SK-N-MC (cell line): ENCODE data around the gene MAN2A2.

Experiments used
- DNase-seq: peaks from one replicate; pipeline ENCODE4 v3.0.0-alpha.2; 2011; ENCODE audit warnings: low read depth, low spot score
- H3K27ac ChIP-seq: fragments of 200-600 bp; sonication (generic); 2 replicates; pipeline ENCODE4 v1.5.1; 2016; ENCODE audit warnings: mixed run types
- H3K36me3 ChIP-seq: fragments of 200-600 bp; sonication (generic); 2 replicates; pipeline ENCODE4 v1.6.1; 2017; ENCODE audit warnings: antibody characterized with exemption, low read length, mixed read lengths; ENCODE audit not compliant: insufficient read depth
- H3K4me3 ChIP-seq: fragments of 200-600 bp; sonication (generic); 2 replicates; pipeline ENCODE4 v1.5.1; 2016
- H3K9ac ChIP-seq: fragments of 200-600 bp; sonication (generic); 2 replicates; pipeline ENCODE4 v1.8.0; 2017; ENCODE audit warnings: mixed run types, mixed read lengths; ENCODE audit not compliant: insufficient read length
- H3K9me3 ChIP-seq: fragments of 200-600 bp; sonication (generic); 2 replicates; pipeline ENCODE4 v1.6.1; 2017; ENCODE audit warnings: low read depth, mild to moderate bottlenecking, antibody characterized with exemption, low read length, moderate library complexity, mixed read lengths
- EZH2 ChIP-seq: fragments of 200-600 bp; sonication (generic); IDR thresholded peaks from one replicate; pipeline ENCODE4 v1.6.1; 2017; ENCODE audit warnings: antibody characterized with exemption
- FOXP2 ChIP-seq: optimal IDR thresholded peaks from 2 replicates; pipeline ENCODE3; 2011; ENCODE audit warnings: mild to moderate bottlenecking, moderate library complexity; ENCODE audit not compliant: insufficient read depth; ENCODE audit errors: extremely low read length, control extremely low read depth
- POLR2AphosphoS5 ChIP-seq: IDR thresholded peaks from 2 replicates; pipeline ENCODE4 v1.6.1; 2012; ENCODE audit warnings: mild to moderate bottlenecking, low read depth, low read length, borderline replicate concordance

Gene MAN2A2

GRCh38 chr15:90910441-90911301 is 7.6 kb downstream of the MAN2A2 start:
- TF ChIP-seq POLR2AphosphoS5 (no peak), EZH2 (no peak), FOXP2 (no peak)
- H3K27ac ChIP-seq: no peak overlapping the region
- no peak for DNase-seq
- no peaks in the 10 kb centered on the region for H3K9me3 ChIP-seq
- peaks cover 74% of the 10 kb centered on the region for H3K36me3 ChIP-seq
- no peak overlapping the region for H3K9ac ChIP-seq
- no peak overlapping the region for H3K4me3 ChIP-seq

GRCh38 chr15:90911302-90911623 is 8.2 kb downstream of the MAN2A2 start:
- H3K36me3 ChIP-seq: peaks cover 73% of the 10 kb centered on the region
- TF ChIP-seq EZH2 (no peak), FOXP2 (no peak), POLR2AphosphoS5 (no peak)
- H3K9me3 ChIP-seq: no peaks in the 10 kb centered on the region
- H3K27ac ChIP-seq: no peak overlapping the region
- no peak overlapping the region for H3K4me3 ChIP-seq
- DNase-seq: no peak
- no peak overlapping the region for H3K9ac ChIP-seq

GRCh38 chr15:90911906-90912769 is 9.0 kb downstream of the MAN2A2 start:
- H3K4me3 ChIP-seq: no peak overlapping the region
- no peak for DNase-seq
- H3K9ac ChIP-seq: no peak overlapping the region
- TF ChIP-seq FOXP2 (no peak), POLR2AphosphoS5 (no peak), EZH2 (no peak)
- H3K36me3 ChIP-seq: peaks cover 73% of the 10 kb centered on the region; the same call in 1 of the 2 replicates
- H3K9me3 ChIP-seq: no peaks in the 10 kb centered on the region
- H3K27ac ChIP-seq: no peak overlapping the region

GRCh38 chr15:90912770-90913075 is 9.6 kb downstream of the MAN2A2 start:
- TF ChIP-seq POLR2AphosphoS5: no peak
- no peak for TF ChIP-seq FOXP2
- no peak for TF ChIP-seq EZH2
- DNase-seq: no peak
- no peaks in the 10 kb centered on the region for H3K9me3 ChIP-seq
- H3K36me3 ChIP-seq: peaks cover 72% of the 10 kb centered on the region; the same call in 1 of the 2 replicates
- H3K4me3 ChIP-seq: no peak overlapping the region
- H3K9ac ChIP-seq: no peak overlapping the region
- no peak overlapping the region for H3K27ac ChIP-seq

- Histone ChIP-seq H3K4me3 (no peak overlapping the region), H3K27ac (no peak overlapping the region), H3K9ac (no peak overlapping the region), H3K36me3 (peaks cover 76% of the 10 kb centered on the region; the same call in 1 of the 2 replicates), H3K9me3 (no peaks in the 10 kb centered on the region)
- DNase-seq: no peak
- TF ChIP-seq EZH2 (no peak), FOXP2 (no peak), POLR2AphosphoS5 (no peak)
These were observed 10.4 kb downstream of the MAN2A2 start for GRCh38 chr15:90913398-90913944.

GRCh38 chr15:90914305-90915080 is 11.4 kb downstream of the MAN2A2 start:
- no peak overlapping the region for H3K9ac ChIP-seq
- no peaks in the 10 kb centered on the region for H3K9me3 ChIP-seq
- DNase-seq: no peak
- no peak overlapping the region for H3K27ac ChIP-seq
- peaks cover 77% of the 10 kb centered on the region; the same call in 1 of the 2 replicates for H3K36me3 ChIP-seq
- H3K4me3 ChIP-seq: no peak overlapping the region
- TF ChIP-seq EZH2 (no peak), FOXP2 (no peak), POLR2AphosphoS5 (no peak)

GRCh38 chr15:90915216-90915807 is 12.2 kb downstream of the MAN2A2 start:
- Histone ChIP-seq H3K4me3 (no peak overlapping the region), H3K36me3 (peaks cover 85% of the 10 kb centered on the region; the same call in 1 of the 2 replicates), H3K27ac (no peak overlapping the region), H3K9ac (no peak overlapping the region), H3K9me3 (no peaks in the 10 kb centered on the region)
- DNase-seq: no peak
- TF ChIP-seq EZH2 (no peak), POLR2AphosphoS5 (no peak), FOXP2 (no peak)
